HL-60 (cell line): ENCODE measurements around the gene ABCC8.

Experiments
- CTCF ChIP-seq: IDR thresholded peaks from one replicate; pipeline ENCODE4 v1.5.1; 2011; ENCODE audit warnings: low read length, control low read depth, inconsistent platforms; ENCODE audit not compliant: insufficient read depth
- GABPA ChIP-seq: IDR thresholded peaks from 2 replicates; pipeline ENCODE4 v1.6.1; 2012; ENCODE audit warnings: low read depth
- REST ChIP-seq: IDR thresholded peaks from 2 replicates; pipeline ENCODE4 v1.6.1; 2012; ENCODE audit warnings: low read depth; ENCODE audit not compliant: insufficient replicate concordance
- SPI1 ChIP-seq: IDR thresholded peaks from 2 replicates; pipeline ENCODE4 v1.6.1; 2012; ENCODE audit warnings: low read depth, mild to moderate bottlenecking, borderline replicate concordance

- TF ChIP-seq CTCF (no peak), SPI1 (no peak), REST (no peak), GABPA (no peak)
Measured at GRCh38 chr11:17472467-17472866, 4.2 kb downstream of the ABCC8 start.
